ENCODE measurements around the gene SMCHD1. TPM values are rescaled to one million over a fixed set of nuclear protein-coding genes. Genes with fewer than 3 reads are reported as not detected.

SMCHD1 gene
- total RNA-seq, 2 donors from 2014 or later: 61.8 to 72.5 TPM

DNA sequence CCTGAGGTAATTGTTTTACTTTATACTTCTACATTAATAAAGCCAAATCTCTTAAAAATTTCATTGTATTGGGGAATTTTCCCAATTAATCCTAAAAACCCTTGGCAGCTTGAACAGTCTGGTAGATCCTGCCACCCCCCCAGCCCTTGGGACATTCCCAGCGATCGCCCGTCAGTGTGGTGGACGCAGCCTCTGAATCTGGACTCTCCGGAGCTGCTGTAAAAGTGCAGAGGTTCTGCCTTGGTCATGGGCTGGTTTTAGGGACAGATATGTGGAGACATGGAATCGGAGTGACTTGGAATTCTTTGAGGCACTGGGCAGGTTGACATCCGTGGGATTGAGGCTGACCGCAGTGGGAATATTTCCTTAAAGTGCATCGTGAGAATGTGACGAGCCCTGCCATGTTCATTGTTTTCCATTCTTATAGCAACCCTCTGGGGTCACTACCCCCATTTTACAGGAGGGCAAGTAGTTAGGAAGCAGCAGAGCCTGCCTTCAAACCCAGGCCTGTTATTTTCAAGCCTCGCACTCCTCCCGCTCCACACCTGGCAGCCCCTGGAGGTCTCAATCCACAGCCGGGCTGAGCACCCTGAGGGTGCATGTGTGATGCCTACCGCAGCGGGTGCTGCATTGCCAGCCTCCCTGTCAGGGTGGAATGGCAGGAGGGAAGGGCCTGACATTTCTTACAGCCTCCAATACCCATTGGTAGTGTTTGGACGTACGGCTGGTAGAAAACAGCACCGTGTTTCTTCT is 197.8 kb downstream of the SMCHD1 start:
- Mint-ChIP-seq H3K4me3 (no peak overlapping the region), H3K36me3 (ENCODE audit: low read depth) (no peaks in the 10 kb centered on the region), H3K4me1 (peaks cover 28% of the 10 kb centered on the region), H3K9me3 (no peaks in the 10 kb centered on the region), H3K27me3 (ENCODE audit: insufficient read depth) (peaks cover 34% of the 10 kb centered on the region), H3K27ac (no peak overlapping the region)
- Histone ChIP-seq H3K36me3 (ENCODE audit: control insufficient read depth, insufficient read depth, low read length) (no peaks in the 10 kb centered on the region), H3K9me3 (ENCODE audit: control insufficient read depth, low read length) (no peaks in the 10 kb centered on the region), H3K4me3 (ENCODE audit: low read length) (no peak overlapping the region), H3K4me1 (ENCODE audit: control insufficient read depth, insufficient read depth, low read length) (peaks cover 8% of the 10 kb centered on the region), H3K27ac (ENCODE audit: low read depth, low read length) (no peak overlapping the region), H3K9ac (ENCODE audit: extremely low read depth, low read length, poor library complexity, severe bottlenecking) (no peak overlapping the region), H3K27me3 (ENCODE audit: control insufficient read depth, insufficient read depth, low read length, poor library complexity, severe bottlenecking) (peaks cover 5% of the 10 kb centered on the region)
- 91 to 96% methylated on average over 12 to 18 of the region's 18 CpGs for WGBS, 2 experiments (ENCODE audit: insufficient coverage in 1 of 2, insufficient read length in 1 of 2)
- TF ChIP-seq, protein P1, sequence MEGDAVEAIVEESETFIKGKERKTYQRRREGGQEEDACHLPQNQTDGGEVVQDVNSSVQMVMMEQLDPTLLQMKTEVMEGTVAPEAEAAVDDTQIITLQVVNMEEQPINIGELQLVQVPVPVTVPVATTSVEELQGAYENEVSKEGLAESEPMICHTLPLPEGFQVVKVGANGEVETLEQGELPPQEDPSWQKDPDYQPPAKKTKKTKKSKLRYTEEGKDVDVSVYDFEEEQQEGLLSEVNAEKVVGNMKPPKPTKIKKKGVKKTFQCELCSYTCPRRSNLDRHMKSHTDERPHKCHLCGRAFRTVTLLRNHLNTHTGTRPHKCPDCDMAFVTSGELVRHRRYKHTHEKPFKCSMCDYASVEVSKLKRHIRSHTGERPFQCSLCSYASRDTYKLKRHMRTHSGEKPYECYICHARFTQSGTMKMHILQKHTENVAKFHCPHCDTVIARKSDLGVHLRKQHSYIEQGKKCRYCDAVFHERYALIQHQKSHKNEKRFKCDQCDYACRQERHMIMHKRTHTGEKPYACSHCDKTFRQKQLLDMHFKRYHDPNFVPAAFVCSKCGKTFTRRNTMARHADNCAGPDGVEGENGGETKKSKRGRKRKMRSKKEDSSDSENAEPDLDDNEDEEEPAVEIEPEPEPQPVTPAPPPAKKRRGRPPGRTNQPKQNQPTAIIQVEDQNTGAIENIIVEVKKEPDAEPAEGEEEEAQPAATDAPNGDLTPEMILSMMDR (conservative IDR thresholded peaks at IDR 0.05): no peak
- no peak for DNase-seq

DNA sequence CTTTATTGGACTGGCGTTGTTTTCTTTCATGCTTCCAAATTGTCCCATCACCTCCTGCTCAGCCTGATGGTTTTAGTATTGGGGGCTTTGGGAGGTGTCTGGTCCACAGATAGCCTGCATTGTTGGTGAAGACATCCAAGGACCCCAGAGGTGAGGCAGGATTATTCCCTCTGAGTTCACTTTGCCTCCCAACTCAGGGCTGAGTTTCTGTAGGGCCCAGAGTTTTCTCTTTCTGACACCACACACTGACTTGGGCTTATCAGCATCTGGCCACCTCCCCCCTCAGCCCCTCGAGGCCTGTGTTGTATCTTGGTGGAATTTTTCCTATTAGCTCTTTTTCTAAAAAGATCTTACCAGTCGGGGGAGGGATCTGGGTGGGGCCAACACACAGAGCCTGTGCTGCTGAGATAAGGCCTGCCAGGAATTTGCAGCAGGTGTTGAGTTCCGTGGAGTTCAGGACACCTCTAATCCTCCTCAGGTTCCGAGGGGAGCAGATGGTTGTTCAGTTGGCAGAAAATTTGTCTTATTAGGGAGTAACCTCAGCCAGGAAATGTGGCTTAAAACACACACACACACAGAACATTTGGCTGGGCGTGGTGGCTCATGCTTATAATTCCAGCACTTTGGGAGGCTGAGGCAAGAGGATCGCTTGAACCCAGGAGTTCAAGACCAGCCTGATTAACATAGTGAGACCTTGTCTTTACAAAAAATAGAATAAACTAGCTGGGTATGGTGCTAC is 198.6 kb downstream of the SMCHD1 start:
- peak; percentile 66 for DNase-seq
- Histone ChIP-seq H3K27me3 (ENCODE audit: control insufficient read depth, insufficient read depth, low read length, poor library complexity, severe bottlenecking) (no peaks in the 10 kb centered on the region), H3K27ac (ENCODE audit: low read depth, low read length) (no peak overlapping the region), H3K9ac (ENCODE audit: extremely low read depth, low read length, poor library complexity, severe bottlenecking) (no peak overlapping the region), H3K4me3 (ENCODE audit: low read length) (no peak overlapping the region), H3K9me3 (ENCODE audit: control insufficient read depth, low read length) (peaks cover 2% of the 10 kb centered on the region), H3K4me1 (ENCODE audit: control insufficient read depth, insufficient read depth, low read length) (peaks cover 8% of the 10 kb centered on the region), H3K36me3 (ENCODE audit: control insufficient read depth, insufficient read depth, low read length) (no peaks in the 10 kb centered on the region)
- Mint-ChIP-seq H3K27ac (no peak overlapping the region), H3K36me3 (ENCODE audit: low read depth) (no peaks in the 10 kb centered on the region), H3K4me1 (peaks cover 21% of the 10 kb centered on the region), H3K9me3 (no peaks in the 10 kb centered on the region), H3K27me3 (ENCODE audit: insufficient read depth) (peaks cover 26% of the 10 kb centered on the region), H3K4me3 (no peak overlapping the region)
- TF ChIP-seq, protein P1 (conservative IDR thresholded peaks at IDR 0.05): no peak
- WGBS, 2 experiments (ENCODE audit: insufficient coverage in 1 of 2, insufficient read length in 1 of 2): 69 to 100% methylated on average over 2 to 6 of the region's 7 CpGs

Other genes starting within 250 kb of the SMCHD1 start
- 10 to 100 TPM; 11.2 to 17.5 TPM for gene METTL4, start 84.2 kb upstream of the SMCHD1 start, total RNA-seq
- 10 to 100 TPM; 29.7 to 61.8 TPM for gene NDC80, start 84.2 kb upstream of the SMCHD1 start, total RNA-seq
- 10 to 100 TPM; 14.2 to 16.8 TPM for gene EMILIN2, start 191.3 kb downstream of the SMCHD1 start, total RNA-seq